GM23338 (cell line): ENCODE results near the gene TENM4. TPM values are rescaled to one million over a fixed set of nuclear protein-coding genes. Genes with fewer than 3 reads are reported as not detected.

Experiments used
- ATAC-seq: fragments of 200-7000 bp; cut with Tn5 transposase; 3 replicates; pipeline ENCODE4 v1.9.1; 2020
- DNase-seq: peaks from one replicate; pipeline ENCODE4 v3.0.0-alpha.2; 2015; ENCODE audit warnings: low spot score
- H2AFZ ChIP-seq: fragments of 200-600 bp; sonication (generic); 2 replicates; pipeline ENCODE4 v1.8.0; 2016; ENCODE audit warnings: antibody characterized with exemption, mild to moderate bottlenecking, moderate library complexity
- H3F3A ChIP-seq: fragments of 200-600 bp; sonication (generic); replicated peaks from 2 replicates; pipeline ENCODE4 v1.8.0; 2017; ENCODE audit warnings: antibody characterized with exemption, mixed run types, low read depth
- H3K27ac ChIP-seq: fragments of 200-600 bp; sonication (generic); 2 replicates; pipeline ENCODE4 v1.6.1; 2016; ENCODE audit warnings: low read depth
- H3K27me3 ChIP-seq: fragments of 200-600 bp; sonication (generic); 2 replicates; pipeline ENCODE4 v1.8.0; 2016; ENCODE audit warnings: mild to moderate bottlenecking, mixed run types, moderate library complexity; ENCODE audit not compliant: insufficient read depth
- H3K36me3 ChIP-seq: fragments of 200-600 bp; sonication (generic); 2 replicates; pipeline ENCODE4 v1.8.0; 2016; ENCODE audit warnings: mild to moderate bottlenecking; ENCODE audit not compliant: insufficient read depth
- H3K4me1 ChIP-seq: fragments of 200-600 bp; sonication (generic); 2 replicates; pipeline ENCODE4 v1.8.0; 2016; ENCODE audit warnings: mild to moderate bottlenecking, moderate library complexity; ENCODE audit not compliant: insufficient read depth
- H3K4me2 ChIP-seq: fragments of 200-600 bp; sonication (generic); 2 replicates; pipeline ENCODE4 v1.7.1; 2017; ENCODE audit warnings: mixed run types
- H3K4me3 ChIP-seq: fragments of 200-600 bp; sonication (generic); 2 replicates; pipeline ENCODE4 v1.6.1; 2016; ENCODE audit warnings: mixed run types
- H3K79me2 ChIP-seq: fragments of 200-600 bp; sonication (generic); replicated peaks from 2 replicates; pipeline ENCODE4 v1.8.0; 2017; ENCODE audit warnings: mild to moderate bottlenecking; ENCODE audit not compliant: insufficient read depth
- H3K9me2 ChIP-seq: fragments of 200-600 bp; sonication (generic); 2 replicates; pipeline ENCODE4 v1.8.0; 2017; ENCODE audit not compliant: insufficient read depth
- H4K20me1 ChIP-seq: fragments of 200-600 bp; sonication (generic); replicated peaks from 2 replicates; pipeline ENCODE4 v1.8.0; 2017; ENCODE audit warnings: mild to moderate bottlenecking; ENCODE audit not compliant: insufficient read depth
- H3K27ac Mint-ChIP-seq: 2 replicates; pipeline ENCODE4 v1.8.0; 2020; ENCODE audit warnings: inconsistent platforms, mild to moderate bottlenecking, moderate library complexity, mixed read lengths
- H3K27me3 Mint-ChIP-seq: 3 replicates; pipeline ENCODE4 v1.8.0; 2022; ENCODE audit warnings: low read depth, mild to moderate bottlenecking, moderate library complexity, mixed read lengths, inconsistent platforms; ENCODE audit not compliant: insufficient read depth, poor library complexity
- H3K36me3 Mint-ChIP-seq: 3 replicates; pipeline ENCODE4 v1.8.0; 2021; ENCODE audit warnings: low read depth, mild to moderate bottlenecking, inconsistent platforms, moderate library complexity, mixed read lengths
- H3K4me1 Mint-ChIP-seq: 3 replicates; pipeline ENCODE4 v1.8.0; 2020; ENCODE audit warnings: mild to moderate bottlenecking, inconsistent platforms, mixed read lengths
- H3K4me3 Mint-ChIP-seq: 3 replicates; pipeline ENCODE4 v1.8.0; 2021; ENCODE audit warnings: moderate library complexity, mild to moderate bottlenecking, inconsistent platforms, mixed read lengths
- H3K9me3 Mint-ChIP-seq: 3 replicates; pipeline ENCODE4 v1.8.0; 2020; ENCODE audit warnings: moderate library complexity, mild to moderate bottlenecking, inconsistent platforms, mixed read lengths
- EZH2 ChIP-seq: fragments of 200-600 bp; sonication (generic); IDR thresholded peaks from one replicate; pipeline ENCODE4 v1.8.0; 2017; ENCODE audit warnings: antibody characterized with exemption, mild to moderate bottlenecking, low read depth; ENCODE audit not compliant: unreplicated experiment
- EZH2phosphoT487 ChIP-seq: fragments of 200-600 bp; sonication (generic); IDR thresholded peaks from one replicate; pipeline ENCODE4 v1.8.1; 2018; ENCODE audit warnings: antibody characterized with exemption; ENCODE audit not compliant: unreplicated experiment
- POLR2AphosphoS5 ChIP-seq: IDR thresholded peaks from 2 replicates; pipeline ENCODE4 v1.6.1; 2016; ENCODE audit warnings: antibody characterized with exemption, low read depth
- REST ChIP-seq: IDR thresholded peaks from one replicate; pipeline ENCODE4 v1.6.1; 2018; ENCODE audit warnings: antibody characterized with exemption; ENCODE audit not compliant: unreplicated experiment
- polyA plus RNA-seq: library from polyadenylated mRNA; unstranded; fragments of >200 nt; fragmentation: Nextera tagmentation; extraction: Ambion mirVana; gene quantifications from 2 replicates; pipeline ENCODE4 v1.2.1, GENCODE V29; 2016
- total RNA-seq: library from RNA; depleted of rRNA; stranded (reverse); fragments of >200 nt; shearing (Covaris generic); gene quantifications from 2 replicates; pipeline ENCODE4 v1.2.3, GENCODE V29; 2014
- TF ChIP-seq, protein P1 (sequence below), 2 experiments: fragments of 200-600 bp in 1 of 2; sonication (generic) in 1 of 2; conservative IDR thresholded peaks; 2 replicates each; pipeline versions ENCODE4 v1.5.1 to v1.6.1; 2016 to 2017; ENCODE audit warnings: antibody characterized with exemption in 2 of 2, low read depth in 2 of 2, mild to moderate bottlenecking in 2 of 2, moderate library complexity in 1 of 2

TENM4 gene
- total and polyA plus RNA-seq, 2 experiments from 2014 or later = 7.3 TPM

- Histone ChIP-seq H3F3A (no peaks in the 10 kb centered on the region), H3K4me1 (peaks cover 31% of the 10 kb centered on the region), H3K4me3 (peak overlapping the region; percentile 83), H3K27me3 (peaks cover 97% of the 10 kb centered on the region), H3K79me2 (0 out of 2 replicates have a peak, but pooled peaks cover 8% of the 10 kb centered on the region), H3K9me2 (0 out of 2 replicates have a peak, but pooled peaks cover 4% of the 10 kb centered on the region), H3K4me2 (peak overlapping the region; percentile 98), H3K36me3 (no peaks in the 10 kb centered on the region), H3K27ac (no peak overlapping the region), H4K20me1 (peaks cover 3% of the 10 kb centered on the region; the same call in 1 of the 2 replicates), H2AFZ (peak overlapping the region; percentile 90)
- ATAC-seq (peak; percentile 1; the same call in 2 of the 3 replicates), DNase-seq (peak; percentile 58)
- H3K36me3 Mint-ChIP-seq = no peaks in the 10 kb centered on the region; the same call in 1 of the 3 replicates
- H3K4me3 Mint-ChIP-seq = peak overlapping the region; percentile 82
- H3K27me3 Mint-ChIP-seq = peaks cover 60% of the 10 kb centered on the region
- peaks cover 36% of the 10 kb centered on the region for H3K4me1 Mint-ChIP-seq
- no peak for TF ChIP-seq REST
- TF ChIP-seq EZH2phosphoT487 = no peak
- TF ChIP-seq, protein P1, sequence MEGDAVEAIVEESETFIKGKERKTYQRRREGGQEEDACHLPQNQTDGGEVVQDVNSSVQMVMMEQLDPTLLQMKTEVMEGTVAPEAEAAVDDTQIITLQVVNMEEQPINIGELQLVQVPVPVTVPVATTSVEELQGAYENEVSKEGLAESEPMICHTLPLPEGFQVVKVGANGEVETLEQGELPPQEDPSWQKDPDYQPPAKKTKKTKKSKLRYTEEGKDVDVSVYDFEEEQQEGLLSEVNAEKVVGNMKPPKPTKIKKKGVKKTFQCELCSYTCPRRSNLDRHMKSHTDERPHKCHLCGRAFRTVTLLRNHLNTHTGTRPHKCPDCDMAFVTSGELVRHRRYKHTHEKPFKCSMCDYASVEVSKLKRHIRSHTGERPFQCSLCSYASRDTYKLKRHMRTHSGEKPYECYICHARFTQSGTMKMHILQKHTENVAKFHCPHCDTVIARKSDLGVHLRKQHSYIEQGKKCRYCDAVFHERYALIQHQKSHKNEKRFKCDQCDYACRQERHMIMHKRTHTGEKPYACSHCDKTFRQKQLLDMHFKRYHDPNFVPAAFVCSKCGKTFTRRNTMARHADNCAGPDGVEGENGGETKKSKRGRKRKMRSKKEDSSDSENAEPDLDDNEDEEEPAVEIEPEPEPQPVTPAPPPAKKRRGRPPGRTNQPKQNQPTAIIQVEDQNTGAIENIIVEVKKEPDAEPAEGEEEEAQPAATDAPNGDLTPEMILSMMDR (conservative IDR thresholded peaks at IDR 0.05; ENCODE audit: low read depth in 2 of 2) = no peak
- TF ChIP-seq POLR2AphosphoS5 = no peak
- TF ChIP-seq EZH2 = peak; percentile 57
- H3K9me3 Mint-ChIP-seq = peaks cover 4% of the 10 kb centered on the region
- no peak overlapping the region for H3K27ac Mint-ChIP-seq
These were observed 2.0 kb downstream of the TENM4 start for GRCh38 chr11:79438631-79439409.

GRCh38 chr11:79437981-79438630, 2.7 kb downstream of the TENM4 start:
- Mint-ChIP-seq H3K27me3 (peaks cover 61% of the 10 kb centered on the region), H3K4me3 (peak overlapping the region; percentile 82), H3K4me1 (peaks cover 43% of the 10 kb centered on the region), H3K36me3 (no peaks in the 10 kb centered on the region; the same call in 1 of the 3 replicates), H3K27ac (no peak overlapping the region), H3K9me3 (peaks cover 4% of the 10 kb centered on the region)
- Histone ChIP-seq H3K27me3 (peaks cover 97% of the 10 kb centered on the region), H3K79me2 (0 out of 2 replicates have a peak, but pooled peaks cover 8% of the 10 kb centered on the region), H3K4me1 (peaks cover 38% of the 10 kb centered on the region), H3K9me2 (0 out of 2 replicates have a peak, but pooled peaks cover under 1% of the 10 kb centered on the region), H3F3A (no peaks in the 10 kb centered on the region), H4K20me1 (peaks cover 10% of the 10 kb centered on the region; the same call in 1 of the 2 replicates), H3K4me2 (peak overlapping the region; percentile 98), H3K4me3 (peak overlapping the region; percentile 83), H2AFZ (peak overlapping the region; percentile 90), H3K27ac (no peak overlapping the region), H3K36me3 (no peaks in the 10 kb centered on the region)
- DNase-seq (peak; percentile 45), ATAC-seq (peak; percentile 5)
- no peak for TF ChIP-seq REST
- no peak for TF ChIP-seq EZH2phosphoT487
